ENCODE measurements around the gene CCND2.

- TF ChIP-seq CTCF (IDR thresholded peaks at IDR 0.05), result no peak
- TF ChIP-seq POLR2A (IDR thresholded peaks at IDR 0.05), result no peak
Measured at GRCh38 chr12:4279198-4279690, 5.7 kb downstream of the CCND2 start.
